Right atrium auricular region (tissue), 2 donors: ENCODE measurements around the gene OR56B4. TPM values are rescaled to one million over a fixed set of nuclear protein-coding genes. Genes with fewer than 3 reads are reported as not detected.

Experiments used
- DNase-seq: peaks from one replicate; pipeline ENCODE4 v3.0.0-alpha.2; 2019; ENCODE audit warnings: low spot score
- H3K27ac ChIP-seq, 2 donors: fragments of 200-600 bp; sonication (generic); 1 replicate in 1 of 2; 2 replicates in 1 of 2; pipeline ENCODE4 v1.5.1; 2016 to 2019
- H3K27me3 ChIP-seq, 2 donors: fragments of 200-600 bp; sonication (generic); one replicate each; pipeline versions ENCODE4 v1.5.1 to v1.6.0; 2017 to 2019
- H3K36me3 ChIP-seq: fragments of 200-600 bp; sonication (generic); one replicate; pipeline ENCODE4 v1.5.1; 2016
- H3K4me1 ChIP-seq, 2 donors: fragments of 200-600 bp; sonication (generic); one replicate each; pipeline versions ENCODE4 v1.5.1 to v1.6.0; 2017 to 2019
- H3K4me3 ChIP-seq, 2 donors: fragments of 200-600 bp; sonication (generic); 1 replicate in 1 of 2; 2 replicates in 1 of 2; pipeline ENCODE4 v1.5.1; 2017 to 2019; ENCODE audit warnings: mild to moderate bottlenecking in 1 of 2, moderate library complexity in 1 of 2
- H3K9me3 ChIP-seq, 2 donors: fragments of 200-600 bp; sonication (generic); one replicate each; pipeline ENCODE4 v1.5.1; 2019
- total RNA-seq, 2 donors: library from RNA; depleted of rRNA; stranded (reverse); fragments of >200 nt; gene quantifications; one replicate each; pipeline ENCODE4 v1.1.0, GENCODE V29; 2016
- TF ChIP-seq, protein P1 (sequence below), 2 donors: fragments of 200-600 bp; sonication (generic); IDR thresholded peaks; one replicate each; pipeline ENCODE4 v1.5.1; 2019; ENCODE audit warnings: antibody characterized with exemption in 2 of 2

Gene OR56B4
- total RNA-seq, 2 donors from 2014 or later: not detected

DNA sequence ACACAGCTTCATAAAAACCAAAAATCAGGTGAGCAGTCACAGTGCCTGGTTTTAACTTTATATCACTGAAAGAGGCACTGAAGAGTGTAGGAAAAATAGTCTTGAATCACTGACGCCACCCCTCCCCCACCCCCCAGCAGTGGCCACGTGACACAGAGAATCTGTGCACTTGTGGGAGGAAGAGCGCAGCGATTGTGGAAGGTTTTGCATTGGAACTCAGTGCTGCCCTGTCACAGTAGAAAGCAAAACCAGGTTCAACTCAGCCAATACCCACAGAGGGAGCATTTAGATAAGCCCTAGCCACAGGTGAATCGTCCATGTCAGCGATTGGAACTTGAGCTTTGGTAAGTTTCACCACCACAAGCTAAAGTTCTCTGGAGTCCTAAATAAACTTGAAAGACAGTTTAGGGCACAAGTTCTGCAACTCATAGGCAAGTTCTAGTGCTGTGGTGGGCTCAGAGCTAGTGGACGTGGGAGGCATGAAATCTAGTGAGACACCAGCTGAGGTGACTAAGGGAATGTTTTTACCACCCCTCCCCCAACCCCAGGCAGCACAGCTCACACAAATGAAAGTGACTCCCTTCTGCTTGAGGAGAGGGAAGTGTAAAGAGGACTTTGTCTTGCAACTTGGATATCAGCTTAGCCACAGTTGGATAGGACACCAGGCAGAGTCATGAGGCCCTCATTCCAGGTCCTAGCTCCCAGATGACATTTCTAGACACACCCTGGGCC, 49.3 kb downstream of the OR56B4 start:
- Histone ChIP-seq H3K27me3 (no peaks in the 10 kb centered on the region), H3K27ac (no peak overlapping the region), H3K4me3 (no peak overlapping the region), H3K4me1 (no peaks in the 10 kb centered on the region), H3K9me3 (no peaks in the 10 kb centered on the region), H3K36me3 (no peaks in the 10 kb centered on the region)
- TF ChIP-seq, protein P1, sequence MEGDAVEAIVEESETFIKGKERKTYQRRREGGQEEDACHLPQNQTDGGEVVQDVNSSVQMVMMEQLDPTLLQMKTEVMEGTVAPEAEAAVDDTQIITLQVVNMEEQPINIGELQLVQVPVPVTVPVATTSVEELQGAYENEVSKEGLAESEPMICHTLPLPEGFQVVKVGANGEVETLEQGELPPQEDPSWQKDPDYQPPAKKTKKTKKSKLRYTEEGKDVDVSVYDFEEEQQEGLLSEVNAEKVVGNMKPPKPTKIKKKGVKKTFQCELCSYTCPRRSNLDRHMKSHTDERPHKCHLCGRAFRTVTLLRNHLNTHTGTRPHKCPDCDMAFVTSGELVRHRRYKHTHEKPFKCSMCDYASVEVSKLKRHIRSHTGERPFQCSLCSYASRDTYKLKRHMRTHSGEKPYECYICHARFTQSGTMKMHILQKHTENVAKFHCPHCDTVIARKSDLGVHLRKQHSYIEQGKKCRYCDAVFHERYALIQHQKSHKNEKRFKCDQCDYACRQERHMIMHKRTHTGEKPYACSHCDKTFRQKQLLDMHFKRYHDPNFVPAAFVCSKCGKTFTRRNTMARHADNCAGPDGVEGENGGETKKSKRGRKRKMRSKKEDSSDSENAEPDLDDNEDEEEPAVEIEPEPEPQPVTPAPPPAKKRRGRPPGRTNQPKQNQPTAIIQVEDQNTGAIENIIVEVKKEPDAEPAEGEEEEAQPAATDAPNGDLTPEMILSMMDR (IDR thresholded peaks at IDR 0.05): no peak
- DNase-seq: no peak

Other genes starting within 250 kb of the OR56B4 start
- not detected for gene OR52E8, start 250.0 kb upstream of the OR56B4 start, total RNA-seq
- gene OR52E4, start 227.1 kb upstream of the OR56B4 start, total RNA-seq: not detected
- not detected for gene OR52E5, start 214.5 kb upstream of the OR56B4 start, total RNA-seq
- not detected for gene OR56A3, start 165.4 kb upstream of the OR56B4 start, total RNA-seq
- not detected for gene OR56A5, start 139.2 kb upstream of the OR56B4 start, total RNA-seq
- not detected for gene OR52L1, start 120.7 kb upstream of the OR56B4 start, total RNA-seq
- gene OR56A4, start 100.7 kb upstream of the OR56B4 start, total RNA-seq: not detected
- gene OR56A1, start 76.9 kb upstream of the OR56B4 start, total RNA-seq: not detected
- not detected for gene OR52B2, start 62.6 kb downstream of the OR56B4 start, total RNA-seq
- gene OR52W1, start 91.5 kb downstream of the OR56B4 start, total RNA-seq: not detected
- gene C11orf42, start 97.9 kb downstream of the OR56B4 start, total RNA-seq: not detected
- 10 to 100 TPM; 26.7 to 37.6 TPM for gene FHIP1B, start 127.0 kb downstream of the OR56B4 start, total RNA-seq
- gene CNGA4, start 131.4 kb downstream of the OR56B4 start, total RNA-seq: not detected
- not detected for gene CCKBR, start 152.2 kb downstream of the OR56B4 start, total RNA-seq
- 10 to 100 TPM; 84.8 to 86.7 TPM for gene CAVIN3, start 212.8 kb downstream of the OR56B4 start, total RNA-seq